CD8-positive, alpha-beta memory T cell (primary cell): Measurements from ENCODE around the gene HIPK1. TPM values are rescaled to one million over a fixed set of nuclear protein-coding genes. Genes with fewer than 3 reads are reported as not detected.
"Not testable (repeated sequence)": the region's sequence is repeated elsewhere in the genome, so short reads cannot be mapped to it uniquely, and the experiment has no call there.

Experiments used
- CTCF ChIA-PET: fragments of 350-600 bp; sonication (Branson Sonifier 250); formaldehyde crosslinking; loops from one replicate; lab custom pipeline; 2021; ENCODE audit warnings: antibody characterized with exemption; lab: Charles Lee
- POLR2A ChIA-PET: fragments of 350-600 bp; sonication (Branson Sonifier 250); formaldehyde crosslinking; loops from one replicate; lab custom pipeline; 2021; ENCODE audit warnings: antibody characterized with exemption; lab: Charles Lee
- DNase-seq, 5 donors: peaks; one replicate each; pipeline versions ENCODE4 v3.0.0 to v3.0.0-alpha.2; 2020 to 2022; ENCODE audit warnings: mixed read lengths in 1 of 5
- H3K27ac ChIP-seq: one replicate; pipeline ENCODE4 v1.7.0; 2013; ENCODE audit warnings: low read depth, mild to moderate bottlenecking, low read length, moderate library complexity
- H3K27me3 ChIP-seq: 2 replicates; pipeline ENCODE4 v1.7.0; 2013; ENCODE audit warnings: low read length, mild to moderate bottlenecking; ENCODE audit not compliant: insufficient read depth, poor library complexity, severe bottlenecking
- H3K36me3 ChIP-seq: 2 replicates; pipeline ENCODE4 v1.7.0; 2013; ENCODE audit warnings: mild to moderate bottlenecking, low read length, moderate library complexity; ENCODE audit not compliant: insufficient read depth
- H3K4me1 ChIP-seq: 2 replicates; pipeline ENCODE4 v1.7.0; 2013; ENCODE audit warnings: mild to moderate bottlenecking, low read length, moderate library complexity; ENCODE audit not compliant: insufficient read depth
- H3K4me3 ChIP-seq: 2 replicates; pipeline ENCODE4 v1.7.0; 2013; ENCODE audit warnings: mild to moderate bottlenecking, low read length
- H3K9me3 ChIP-seq: 2 replicates; pipeline ENCODE4 v1.7.0; 2013; ENCODE audit warnings: mild to moderate bottlenecking, low read length
- H3K27ac Mint-ChIP-seq, 8 donors: one replicate each; pipeline ENCODE4 v1.8.0; 2020 to 2021; ENCODE audit warnings: mixed read lengths in 8 of 8, mild to moderate bottlenecking in 6 of 8, inconsistent platforms in 3 of 8, moderate library complexity in 3 of 8
- H3K27me3 Mint-ChIP-seq, 2 donors: one replicate each; pipeline ENCODE4 v1.8.0; 2020 to 2021; ENCODE audit warnings: mixed read lengths in 2 of 2, mild to moderate bottlenecking in 1 of 2, moderate library complexity in 1 of 2
- H3K36me3 Mint-ChIP-seq, 3 donors: one replicate each; pipeline ENCODE4 v1.8.0; 2020 to 2021; ENCODE audit warnings: mixed read lengths in 3 of 3, inconsistent platforms in 1 of 3, mild to moderate bottlenecking in 1 of 3
- H3K4me1 Mint-ChIP-seq, 3 donors: one replicate each; pipeline ENCODE4 v1.8.0; 2020 to 2021; ENCODE audit warnings: mixed read lengths in 3 of 3, inconsistent platforms in 1 of 3, mild to moderate bottlenecking in 1 of 3
- H3K4me3 Mint-ChIP-seq, 7 donors: one replicate each; pipeline ENCODE4 v1.8.0; 2020 to 2021; ENCODE audit warnings: mixed read lengths in 7 of 7, mild to moderate bottlenecking in 6 of 7, moderate library complexity in 4 of 7, inconsistent platforms in 2 of 7
- H3K9me3 Mint-ChIP-seq, 5 donors: one replicate each; pipeline ENCODE4 v1.8.0; 2020 to 2022; ENCODE audit warnings: mixed read lengths in 5 of 5, mild to moderate bottlenecking in 3 of 5, moderate library complexity in 2 of 5, inconsistent platforms in 1 of 5
- polyA plus RNA-seq: library from polyadenylated mRNA; unstranded; fragments of 300-500 nt; fragmentation: Illumina TruSeq; gene quantifications from one replicate; pipeline ENCODE4 v1.2.3, GENCODE V29; 2021
- total RNA-seq, 2 experiments: library from RNA; stranded (reverse); gene quantifications; one replicate each; pipeline ENCODE4 v1.2.3, GENCODE V29; 2021

HIPK1 gene
- total and polyA plus RNA-seq, 3 experiments from 2014 or later: 19.4 to 81.2 (median 80.9) TPM

GRCh38 chr1:114008480-114008941 is 79.4 kb downstream of the HIPK1 start:
- H3K36me3 ChIP-seq: no peaks in the 10 kb centered on the region
- CTCF ChIA-PET: no interaction called here
- Mint-ChIP-seq H3K9me3 (peaks cover 0 to 1% (median 0%) of the 10 kb centered on the region in 5 donors), H3K4me1 (no peaks in the 10 kb centered on the region), H3K4me3 (no peak overlapping the region), H3K27ac (no peak overlapping the region), H3K27me3 (peaks cover 5 to 16% of the 10 kb centered on the region in 2 donors), H3K36me3 (no peaks in the 10 kb centered on the region)
- H3K27me3 ChIP-seq: no peaks in the 10 kb centered on the region
- no peaks in the 10 kb centered on the region for H3K9me3 ChIP-seq
- no peak overlapping the region for H3K4me3 ChIP-seq
- H3K4me1 ChIP-seq: no peaks in the 10 kb centered on the region
- no peak for DNase-seq
- POLR2A ChIA-PET: no interaction called here
- H3K27ac ChIP-seq: no peak overlapping the region

- ChIA-PET POLR2A (no interaction called here), CTCF (no interaction called here)
Observed at GRCh38 chr1:114008993-114009392, 79.9 kb downstream of the HIPK1 start.

GRCh38 chr1:114009393-114009792 is 80.3 kb downstream of the HIPK1 start:
- no peak for DNase-seq
- Histone ChIP-seq H3K27me3 (no peaks in the 10 kb centered on the region), H3K27ac (no peak overlapping the region), H3K9me3 (no peaks in the 10 kb centered on the region), H3K36me3 (no peaks in the 10 kb centered on the region), H3K4me1 (no peaks in the 10 kb centered on the region), H3K4me3 (no peak overlapping the region)
- no peaks in the 10 kb centered on the region for H3K36me3 Mint-ChIP-seq
- H3K9me3 Mint-ChIP-seq: peaks cover 0 to 1% (median 0%) of the 10 kb centered on the region in 5 donors
- ChIA-PET POLR2A (no interaction called here), CTCF (no interaction called here)
- H3K27ac Mint-ChIP-seq: no peak overlapping the region
- H3K4me3 Mint-ChIP-seq: no peak overlapping the region
- peaks cover 5 to 10% of the 10 kb centered on the region in 2 donors for H3K27me3 Mint-ChIP-seq
- H3K4me1 Mint-ChIP-seq: no peaks in the 10 kb centered on the region

More at GRCh38 chr1:114008993-114009392, 79.9 kb downstream of the HIPK1 start:
- no peaks in the 10 kb centered on the region for H3K36me3 Mint-ChIP-seq
- no peaks in the 10 kb centered on the region for H3K4me1 ChIP-seq
- H3K27me3 Mint-ChIP-seq: peaks cover 5 to 14% of the 10 kb centered on the region in 2 donors
- H3K9me3 ChIP-seq: no peaks in the 10 kb centered on the region
- no peaks in the 10 kb centered on the region for H3K27me3 ChIP-seq
- H3K4me1 Mint-ChIP-seq: no peaks in the 10 kb centered on the region
- H3K36me3 ChIP-seq: no peaks in the 10 kb centered on the region
- H3K27ac Mint-ChIP-seq: no peak overlapping the region
- H3K27ac ChIP-seq: no peak overlapping the region
- no peak overlapping the region for H3K4me3 ChIP-seq
- no peak overlapping the region for H3K4me3 Mint-ChIP-seq
- peaks cover 0 to 1% (median 0%) of the 10 kb centered on the region in 5 donors for H3K9me3 Mint-ChIP-seq
- DNase-seq: no peak

- H3K27me3 Mint-ChIP-seq: peaks cover 7 to 10% of the 10 kb centered on the region in 2 donors
- Histone ChIP-seq H3K4me1 (no peaks in the 10 kb centered on the region), H3K4me3 (no peak overlapping the region), H3K27me3 (no peaks in the 10 kb centered on the region), H3K27ac (no peak overlapping the region), H3K9me3 (no peaks in the 10 kb centered on the region), H3K36me3 (no peaks in the 10 kb centered on the region)
- ChIA-PET POLR2A (no interaction called here), CTCF (no interaction called here)
- H3K27ac Mint-ChIP-seq: peak overlapping the region in 1 of 8 donors; percentile 4
- no peak for DNase-seq
- H3K36me3 Mint-ChIP-seq: no peaks in the 10 kb centered on the region
- no peaks in the 10 kb centered on the region for H3K4me1 Mint-ChIP-seq
- H3K9me3 Mint-ChIP-seq: peaks cover 0 to 1% (median 0%) of the 10 kb centered on the region in 5 donors
- H3K4me3 Mint-ChIP-seq: no peak overlapping the region
Observed at GRCh38 chr1:114010433-114011184, 81.5 kb downstream of the HIPK1 start.

- H3K27ac Mint-ChIP-seq: peak overlapping the region in 1 of 8 donors; percentile 3
- Histone ChIP-seq H3K4me3 (no peak overlapping the region), H3K9me3 (no peaks in the 10 kb centered on the region), H3K27me3 (no peaks in the 10 kb centered on the region), H3K36me3 (no peaks in the 10 kb centered on the region), H3K27ac (no peak overlapping the region), H3K4me1 (no peaks in the 10 kb centered on the region)
- peaks cover 9 to 15% of the 10 kb centered on the region in 2 donors for H3K27me3 Mint-ChIP-seq
- POLR2A ChIA-PET: no interaction called here
- H3K36me3 Mint-ChIP-seq: no peaks in the 10 kb centered on the region
- no peak for DNase-seq
- no peak overlapping the region for H3K4me3 Mint-ChIP-seq
- no peaks in the 10 kb centered on the region for H3K4me1 Mint-ChIP-seq
- H3K9me3 Mint-ChIP-seq: no peaks in the 10 kb centered on the region
- CTCF ChIA-PET: no interaction called here
Observed at GRCh38 chr1:114011796-114012195, 82.7 kb downstream of the HIPK1 start.

GRCh38 chr1:114015075-114015474 is 86.0 kb downstream of the HIPK1 start:
- Mint-ChIP-seq H3K27ac (no peak overlapping the region), H3K4me1 (no peaks in the 10 kb centered on the region), H3K36me3 (peaks cover 0 to 12% (median 0%) of the 10 kb centered on the region in 3 donors), H3K4me3 (no peak overlapping the region), H3K9me3 (peaks cover 0 to 6% (median 2%) of the 10 kb centered on the region in 5 donors), H3K27me3 (peaks cover 16 to 24% of the 10 kb centered on the region in 2 donors)
- H3K27me3 ChIP-seq: no peaks in the 10 kb centered on the region
- no peak overlapping the region for H3K27ac ChIP-seq
- no peaks in the 10 kb centered on the region for H3K4me1 ChIP-seq
- H3K36me3 ChIP-seq: no peaks in the 10 kb centered on the region
- DNase-seq: no peak
- no peaks in the 10 kb centered on the region for H3K9me3 ChIP-seq
- POLR2A ChIA-PET: no interaction called here
- no peak overlapping the region for H3K4me3 ChIP-seq
- CTCF ChIA-PET: no interaction called here

- H3K27ac ChIP-seq, H3K36me3 ChIP-seq, CTCF ChIA-PET, DNase-seq, H3K4me3 Mint-ChIP-seq, H3K27ac Mint-ChIP-seq, H3K9me3 ChIP-seq, H3K27me3 ChIP-seq, H3K4me3 ChIP-seq, H3K4me1 Mint-ChIP-seq, H3K9me3 Mint-ChIP-seq, POLR2A ChIA-PET, H3K4me1 ChIP-seq: not testable (repeated sequence)
- peaks cover 13 to 23% of the 10 kb centered on the region in 2 donors for H3K27me3 Mint-ChIP-seq
- H3K36me3 Mint-ChIP-seq: peaks cover 0 to 12% (median 0%) of the 10 kb centered on the region in 3 donors
Observed at GRCh38 chr1:114019724-114020123, 90.6 kb downstream of the HIPK1 start.

GRCh38 chr1:114021665-114022099 is 92.6 kb downstream of the HIPK1 start:
- Mint-ChIP-seq H3K27me3 (peaks cover 9 to 13% of the 10 kb centered on the region in 2 donors), H3K36me3 (peaks cover 0 to 12% (median 0%) of the 10 kb centered on the region in 3 donors), H3K9me3 (peaks cover 0 to 6% (median 3%) of the 10 kb centered on the region in 5 donors), H3K27ac (peak overlapping the region in 1 of 8 donors; percentile 6), H3K4me3 (no peak overlapping the region), H3K4me1 (no peaks in the 10 kb centered on the region)
- H3K4me1 ChIP-seq: no peaks in the 10 kb centered on the region
- CTCF ChIA-PET: no interaction called here
- H3K27ac ChIP-seq: no peak overlapping the region
- POLR2A ChIA-PET: no interaction called here
- DNase-seq: no peak
- H3K36me3 ChIP-seq: no peaks in the 10 kb centered on the region
- H3K4me3 ChIP-seq: no peak overlapping the region
- no peaks in the 10 kb centered on the region for H3K27me3 ChIP-seq
- H3K9me3 ChIP-seq: no peaks in the 10 kb centered on the region
